Cardiac atrium fibroblast (primary cell): Measurements from ENCODE around the gene A1CF. TPM values are rescaled to one million over a fixed set of nuclear protein-coding genes. Genes with fewer than 3 reads are reported as not detected.

Source experiments
- total RNA-seq: library from RNA; depleted of rRNA; stranded (reverse); fragments of >200 nt; gene quantifications from 2 replicates; pipeline ENCODE4 v1.2.3, GENCODE V29; 2015

A1CF gene, protein sequence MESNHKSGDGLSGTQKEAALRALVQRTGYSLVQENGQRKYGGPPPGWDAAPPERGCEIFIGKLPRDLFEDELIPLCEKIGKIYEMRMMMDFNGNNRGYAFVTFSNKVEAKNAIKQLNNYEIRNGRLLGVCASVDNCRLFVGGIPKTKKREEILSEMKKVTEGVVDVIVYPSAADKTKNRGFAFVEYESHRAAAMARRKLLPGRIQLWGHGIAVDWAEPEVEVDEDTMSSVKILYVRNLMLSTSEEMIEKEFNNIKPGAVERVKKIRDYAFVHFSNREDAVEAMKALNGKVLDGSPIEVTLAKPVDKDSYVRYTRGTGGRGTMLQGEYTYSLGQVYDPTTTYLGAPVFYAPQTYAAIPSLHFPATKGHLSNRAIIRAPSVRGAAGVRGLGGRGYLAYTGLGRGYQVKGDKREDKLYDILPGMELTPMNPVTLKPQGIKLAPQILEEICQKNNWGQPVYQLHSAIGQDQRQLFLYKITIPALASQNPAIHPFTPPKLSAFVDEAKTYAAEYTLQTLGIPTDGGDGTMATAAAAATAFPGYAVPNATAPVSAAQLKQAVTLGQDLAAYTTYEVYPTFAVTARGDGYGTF
- not detected in 2 replicates for total RNA-seq

GRCh38 chr10:50885097-50885859 is at the start of gene A1CF:
A1CF (minus strand) TSS chr10:50885627; CDS start chr10:50859940, 25,687 bp downstream.

Other genes starting within 250 kb of the A1CF start
- gene ASAH2B, start 145.7 kb downstream of the A1CF start, total RNA-seq: 1.3 TPM in 2 replicates
- 14.7 and 23.5 TPM in 2 replicates for gene PRKG1, start 188.9 kb upstream of the A1CF start, total RNA-seq